ENCODE results near the gene PLA2G4E. TPM values are rescaled to one million over a fixed set of nuclear protein-coding genes. Genes with fewer than 3 reads are reported as not detected.

Gene PLA2G4E
- total and polyA plus RNA-seq, 2 experiments from 2014 or later, result not detected

GRCh38 chr15:42009474-42009873 lies 11.4 kb downstream of the PLA2G4E start (continued):
- TF ChIP-seq ZNF331 (CRISPR knock-in tag; IDR thresholded peaks at IDR 0.05; ENCODE audit: low read depth), result no peak
- TF ChIP-seq JUNB (IDR thresholded peaks at IDR 0.05; ENCODE audit: unreplicated experiment), result no peak
- no peak for TF ChIP-seq EZH2 (IDR thresholded peaks at IDR 0.05; ENCODE audit: low read depth, unreplicated experiment)

- no peaks in the 10 kb centered on the region for H3K36me3 ChIP-seq (ENCODE audit: insufficient read depth)
- TF ChIP-seq POLR2AphosphoS5 (IDR thresholded peaks at IDR 0.05; ENCODE audit: low read depth) (no peak), CREB1 (CRISPR knock-in tag; IDR thresholded peaks at IDR 0.05; ENCODE audit: low read depth) (no peak), ZNF114 (CRISPR knock-in tag; IDR thresholded peaks at IDR 0.05) (no peak), ZNF331 (CRISPR knock-in tag; IDR thresholded peaks at IDR 0.05; ENCODE audit: low read depth) (no peak), EZH2 (IDR thresholded peaks at IDR 0.05; ENCODE audit: low read depth, unreplicated experiment) (no peak), EZH2phosphoT487 (IDR thresholded peaks at IDR 0.05; ENCODE audit: unreplicated experiment) (no peak), JUNB (IDR thresholded peaks at IDR 0.05; ENCODE audit: unreplicated experiment) (no peak), STAT1 (IDR thresholded peaks at IDR 0.05; ENCODE audit: unreplicated experiment) (no peak), CTCF (conservative IDR thresholded peaks at IDR 0.05; ENCODE audit: low read depth in 2 of 2) (no peak), REST (IDR thresholded peaks at IDR 0.05; ENCODE audit: unreplicated experiment) (no peak), NANOG (IDR thresholded peaks at IDR 0.05; ENCODE audit: borderline replicate concordance) (no peak), ZNF462 (CRISPR knock-in tag; IDR thresholded peaks at IDR 0.05) (no peak), ETS1 (IDR thresholded peaks at IDR 0.05) (no peak)
- no peaks in the 10 kb centered on the region for H3K4me1 ChIP-seq (ENCODE audit: insufficient read depth)
- Mint-ChIP-seq H3K36me3 (ENCODE audit: low read depth) (no peaks in the 10 kb centered on the region), H3K9me3 (no peaks in the 10 kb centered on the region; the same call in 2 of the 3 replicates), H3K27me3 (ENCODE audit: insufficient read depth, low read depth, poor library complexity) (peaks cover 10% of the 10 kb centered on the region), H3K27ac (no peak overlapping the region), H3K4me1 (peaks cover 6% of the 10 kb centered on the region; the same call in 2 of the 3 replicates), H3K4me3 (no peak overlapping the region)
- H3K4me3 ChIP-seq, result no peak overlapping the region
- H3K9me2 ChIP-seq (ENCODE audit: insufficient read depth), result 0 out of 2 replicates have a peak, but pooled peaks cover 4% of the 10 kb centered on the region
- no peaks in the 10 kb centered on the region for H3K79me2 ChIP-seq (replicated peaks; ENCODE audit: insufficient read depth)
- H4K20me1 ChIP-seq (replicated peaks; ENCODE audit: insufficient read depth), result no peaks in the 10 kb centered on the region; the same call in 1 of the 2 replicates
- no peaks in the 10 kb centered on the region for H3K27me3 ChIP-seq (ENCODE audit: insufficient read depth)
- DNase-seq (ENCODE audit: low spot score) (no peak), ATAC-seq (no peak)
- H3F3A ChIP-seq (replicated peaks; ENCODE audit: low read depth), result no peaks in the 10 kb centered on the region
- no peak overlapping the region for H3K4me2 ChIP-seq
- H3K27ac ChIP-seq (ENCODE audit: low read depth), result no peak overlapping the region
- no peak overlapping the region for H2AFZ ChIP-seq
Measured at GRCh38 chr15:42009022-42009421, 11.8 kb downstream of the PLA2G4E start.
